ENCODE measurements around the gene MAX. TPM values are rescaled to one million over a fixed set of nuclear protein-coding genes. Genes with fewer than 3 reads are reported as not detected.
"Not testable (repeated sequence)": the region's sequence is repeated elsewhere in the genome, so short reads cannot be mapped to it uniquely, and the experiment has no call there.

The MAX gene
- polyA plus RNA-seq, 6 donors from 2014 or later, result 115 to 137 (median 125) TPM

GRCh38 chr14:65033181-65033580, 69.1 kb downstream of the MAX start:
- H3K9me3 Mint-ChIP-seq, result no peaks in the 10 kb centered on the region
- no peaks in the 10 kb centered on the region for H3K27me3 Mint-ChIP-seq
- no peak overlapping the region for H3K27ac Mint-ChIP-seq
- no peak overlapping the region for H3K4me3 Mint-ChIP-seq
- peaks cover 21 to 28% of the 10 kb centered on the region in 2 donors for H3K36me3 Mint-ChIP-seq
- DNase-seq (no peak), ATAC-seq (ENCODE audit: low read depth in 2 of 2) (no peak)
- H3K4me1 Mint-ChIP-seq, result no peaks in the 10 kb centered on the region

- Mint-ChIP-seq H3K36me3 (peaks cover 25 to 30% of the 10 kb centered on the region in 2 donors), H3K4me3 (no peak overlapping the region)
- DNase-seq, result no peak
Observed at GRCh38 chr14:65032319-65032718, 70.0 kb downstream of the MAX start.

DNA sequence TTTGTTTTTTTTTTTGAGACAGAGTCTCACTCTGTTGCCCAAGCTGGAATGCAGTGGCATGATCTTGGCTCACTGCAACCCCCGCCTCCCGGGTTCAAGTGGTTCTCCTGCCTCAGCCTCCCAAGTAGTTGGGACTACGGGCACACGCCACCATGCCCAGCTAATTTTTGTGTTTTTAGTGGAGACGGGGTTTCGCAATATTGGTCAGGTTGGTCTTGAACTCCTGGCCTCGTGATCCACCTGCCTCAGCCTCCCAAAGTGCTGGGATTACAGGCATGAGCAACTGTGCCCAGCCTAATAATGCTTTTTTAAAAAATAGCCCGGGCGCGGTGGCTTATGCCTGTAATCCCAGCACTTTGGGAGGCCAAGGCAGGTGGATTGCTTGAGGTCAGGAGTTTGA, 71.0 kb downstream of the MAX start:
- DNase-seq; H3K27ac Mint-ChIP-seq; H3K4me1 Mint-ChIP-seq; H3K9me3 Mint-ChIP-seq; H3K4me3 Mint-ChIP-seq; H3K27me3 Mint-ChIP-seq; ATAC-seq (ENCODE audit: low read depth in 2 of 2): not testable (repeated sequence)
- H3K36me3 Mint-ChIP-seq, result peaks cover 33 to 40% of the 10 kb centered on the region in 2 donors

More at GRCh38 chr14:65032319-65032718, 70.0 kb downstream of the MAX start:
- no peak overlapping the region for H3K27ac Mint-ChIP-seq
- H3K4me1 Mint-ChIP-seq, result no peaks in the 10 kb centered on the region
- no peak for ATAC-seq (ENCODE audit: low read depth in 2 of 2)
- H3K27me3 Mint-ChIP-seq, result no peaks in the 10 kb centered on the region
- no peaks in the 10 kb centered on the region for H3K9me3 Mint-ChIP-seq

DNA sequence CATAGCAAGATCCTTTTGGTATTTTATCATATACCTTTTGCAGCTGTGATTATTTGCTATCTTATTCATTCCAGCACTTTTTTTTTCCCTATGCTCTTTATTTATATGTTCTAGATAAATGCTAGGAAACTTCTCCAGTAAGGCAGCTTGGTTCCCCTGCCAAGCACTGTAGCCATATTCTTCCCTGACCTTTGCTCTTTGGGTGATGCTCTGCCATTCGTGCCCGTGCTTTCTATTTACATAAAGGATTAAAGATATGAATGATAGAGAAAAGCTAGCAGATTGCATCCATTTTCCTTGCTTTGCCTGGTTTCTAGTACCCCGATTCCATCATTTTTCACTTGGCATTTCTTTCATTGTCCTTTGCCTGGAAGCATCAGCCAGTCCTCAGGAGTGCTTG, 73.4 kb downstream of the MAX start:
- no peaks in the 10 kb centered on the region for H3K4me1 Mint-ChIP-seq
- H3K9me3 Mint-ChIP-seq, result no peaks in the 10 kb centered on the region
- DNase-seq (no peak), ATAC-seq (ENCODE audit: low read depth in 2 of 2) (no peak)
- H3K4me3 Mint-ChIP-seq, result no peak overlapping the region
- no peaks in the 10 kb centered on the region for H3K27me3 Mint-ChIP-seq
- H3K36me3 Mint-ChIP-seq, result peaks cover 33 to 40% of the 10 kb centered on the region in 2 donors
- H3K27ac Mint-ChIP-seq, result peak overlapping the region in 2 of 6 donors; percentile 38 to 50

GRCh38 chr14:65027127-65027799, 75.1 kb downstream of the MAX start:
- H3K27ac Mint-ChIP-seq, result peak overlapping the region in 1 of 6 donors; percentile 20
- H3K27me3 Mint-ChIP-seq, result no peaks in the 10 kb centered on the region
- no peaks in the 10 kb centered on the region for H3K9me3 Mint-ChIP-seq
- no peak overlapping the region for H3K4me3 Mint-ChIP-seq
- no peaks in the 10 kb centered on the region for H3K4me1 Mint-ChIP-seq
- DNase-seq, result no peak
- peaks cover 30 to 31% of the 10 kb centered on the region in 2 donors for H3K36me3 Mint-ChIP-seq
- no peak for ATAC-seq (ENCODE audit: low read depth in 2 of 2)

- no peaks in the 10 kb centered on the region for H3K4me1 Mint-ChIP-seq
- no peak overlapping the region for H3K4me3 Mint-ChIP-seq
- no peaks in the 10 kb centered on the region for H3K9me3 Mint-ChIP-seq
- H3K27me3 Mint-ChIP-seq, result no peaks in the 10 kb centered on the region
- DNase-seq, result no peak
- peaks cover 26 to 27% of the 10 kb centered on the region in 2 donors for H3K36me3 Mint-ChIP-seq
- ATAC-seq (ENCODE audit: low read depth in 2 of 2), result no peak
- no peak overlapping the region for H3K27ac Mint-ChIP-seq
Observed at GRCh38 chr14:65026526-65026925, 75.8 kb downstream of the MAX start.

DNA sequence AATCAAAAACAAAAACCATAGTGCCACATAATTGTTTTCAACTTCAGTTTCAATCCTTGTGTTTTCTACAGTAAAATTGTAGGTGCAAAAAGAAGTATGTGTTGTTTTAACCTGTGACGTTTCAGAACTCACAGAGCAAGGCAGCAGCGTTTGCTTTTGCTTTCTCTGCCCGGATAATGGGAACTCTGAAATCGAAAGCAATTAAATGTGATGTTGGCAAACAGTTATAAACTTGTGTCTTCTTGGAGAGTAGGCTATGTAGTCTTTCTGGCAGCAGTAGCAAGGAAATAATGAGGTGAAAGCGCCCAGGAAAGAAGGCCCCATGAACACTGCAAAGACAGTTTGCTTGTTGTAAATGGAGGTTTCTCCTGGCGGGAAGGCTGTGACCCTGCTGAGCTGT, 76.5 kb downstream of the MAX start:
- DNase-seq (no peak), ATAC-seq (ENCODE audit: low read depth in 2 of 2) (no peak)
- peaks cover 26 to 27% of the 10 kb centered on the region in 2 donors for H3K36me3 Mint-ChIP-seq
- no peaks in the 10 kb centered on the region for H3K9me3 Mint-ChIP-seq
- no peaks in the 10 kb centered on the region for H3K4me1 Mint-ChIP-seq
- H3K27me3 Mint-ChIP-seq, result no peaks in the 10 kb centered on the region
- H3K27ac Mint-ChIP-seq, result no peak overlapping the region
- H3K4me3 Mint-ChIP-seq, result no peak overlapping the region

Other genes with a start within 250 kb of the MAX start
- gene SPTB, start 222.6 kb downstream of the MAX start, polyA plus RNA-seq (ENCODE audit: low read depth in 6 of 6), result under 1 TPM in 1 of 6 donors, not detected in 5; 0.16 TPM
- gene CHURC1, start 188.1 kb downstream of the MAX start, polyA plus RNA-seq (ENCODE audit: low read depth in 6 of 6), result 100 to 1,000 TPM; 101 to 151 (median 133) TPM
- not detected for gene GPX2, start 159.8 kb downstream of the MAX start, polyA plus RNA-seq (ENCODE audit: low read depth in 6 of 6)
- gene RAB15, start 130.2 kb downstream of the MAX start, polyA plus RNA-seq (ENCODE audit: low read depth in 6 of 6), result 1 to 10 TPM in 1 of 6 donors, under 1 TPM in 5; 0.25 to 1.9 (median 0.94) TPM
- 1 to 10 TPM; 1.6 to 3.6 (median 2.3) TPM for gene FNTB, start 115.6 kb downstream of the MAX start, polyA plus RNA-seq (ENCODE audit: low read depth in 6 of 6)